Muscle layer of duodenum (tissue), 2 donors: ENCODE measurements around the gene LRRC26.

Experiments
- H3K27ac ChIP-seq: one replicate; pipeline ENCODE4 v1.7.0; 2013; ENCODE audit warnings: mild to moderate bottlenecking, low read length
- H3K27me3 ChIP-seq: one replicate; pipeline ENCODE4 v1.7.0; 2013; ENCODE audit warnings: low read depth, mild to moderate bottlenecking, control low read depth, low read length
- H3K36me3 ChIP-seq, 2 donors: one replicate each; pipeline ENCODE4 v1.7.0; 2013; ENCODE audit warnings: low read length in 2 of 2, control low read depth in 1 of 2, mild to moderate bottlenecking in 1 of 2; ENCODE audit not compliant: insufficient read depth in 2 of 2, control insufficient read depth in 1 of 2
- H3K4me1 ChIP-seq, 2 donors: one replicate each; pipeline ENCODE4 v1.7.0; 2013; ENCODE audit warnings: low read length in 2 of 2, mild to moderate bottlenecking in 2 of 2, control low read depth in 1 of 2, moderate library complexity in 1 of 2; ENCODE audit not compliant: insufficient read depth in 2 of 2, control insufficient read depth in 1 of 2
- H3K4me3 ChIP-seq, 2 donors: one replicate each; pipeline ENCODE4 v1.7.0; 2013; ENCODE audit warnings: low read length in 2 of 2, low read depth in 1 of 2, mild to moderate bottlenecking in 1 of 2
- H3K9me3 ChIP-seq, 2 donors: one replicate each; pipeline ENCODE4 v1.7.0; 2013; ENCODE audit warnings: low read length in 2 of 2, control low read depth in 1 of 2, mild to moderate bottlenecking in 1 of 2; ENCODE audit not compliant: control insufficient read depth in 1 of 2
- donor health status: healthy.

LRRC26 gene

GRCh38 chr9:137211532-137211931 is 41.7 kb upstream of the LRRC26 start:
- no peak overlapping the region for H3K4me3 ChIP-seq
- peaks cover 0 to 18% of the 10 kb centered on the region in 2 donors for H3K36me3 ChIP-seq
- peaks cover 6 to 7% of the 10 kb centered on the region in 2 donors for H3K4me1 ChIP-seq
- H3K27ac ChIP-seq, result no peak overlapping the region
- no peaks in the 10 kb centered on the region for H3K9me3 ChIP-seq
- H3K27me3 ChIP-seq, result no peaks in the 10 kb centered on the region

GRCh38 chr9:137206602-137207001 is 36.8 kb upstream of the LRRC26 start:
- H3K4me1 ChIP-seq, result peaks cover 21 to 51% of the 10 kb centered on the region in 2 donors
- no peak overlapping the region for H3K27ac ChIP-seq
- H3K36me3 ChIP-seq, result peaks cover 0 to 10% of the 10 kb centered on the region in 2 donors
- peak overlapping the region; percentile 84 to 98 for H3K4me3 ChIP-seq
- H3K27me3 ChIP-seq, result no peaks in the 10 kb centered on the region
- H3K9me3 ChIP-seq, result no peaks in the 10 kb centered on the region

- Histone ChIP-seq H3K27me3 (no peaks in the 10 kb centered on the region), H3K36me3 (peaks cover 0 to 10% of the 10 kb centered on the region in 2 donors), H3K4me3 (peak within 1 kb of the TSS; percentile 84 to 98), H3K4me1 (peaks cover 21 to 58% of the 10 kb centered on the region in 2 donors), H3K9me3 (no peaks in the 10 kb centered on the region), H3K27ac (peak within 1 kb of the TSS; percentile 69)
These were observed 35.5 kb upstream of the LRRC26 start, which contains the start of the genes NDOR1 and TMEM203 for GRCh38 chr9:137205126-137206069. TSS of gene NDOR1 (plus strand) at chr9:137205700. CDS start at chr9:137205778, 78 bp downstream. TSS of gene TMEM203 (minus strand) at chr9:137205648. CDS start at chr9:137205414, 234 bp downstream.

GRCh38 chr9:137204731-137205125 is 34.9 kb upstream of the LRRC26 start:
- Histone ChIP-seq H3K9me3 (no peaks in the 10 kb centered on the region), H3K4me3 (peak overlapping the region; percentile 84 to 98), H3K36me3 (peaks cover 0 to 10% of the 10 kb centered on the region in 2 donors), H3K4me1 (peaks cover 21 to 60% of the 10 kb centered on the region in 2 donors), H3K27ac (peak overlapping the region; percentile 69), H3K27me3 (no peaks in the 10 kb centered on the region)

- H3K27me3 ChIP-seq, result no peaks in the 10 kb centered on the region
- no peaks in the 10 kb centered on the region for H3K9me3 ChIP-seq
- H3K4me1 ChIP-seq, result peaks cover 21 to 77% of the 10 kb centered on the region in 2 donors
- H3K36me3 ChIP-seq, result no peaks in the 10 kb centered on the region
- H3K27ac ChIP-seq, result no peak overlapping the region
- no peak overlapping the region for H3K4me3 ChIP-seq
These were observed 33.1 kb upstream of the LRRC26 start for GRCh38 chr9:137202966-137203365.

GRCh38 chr9:137201205-137201868 is 31.5 kb upstream of the LRRC26 start:
- Histone ChIP-seq H3K36me3 (no peaks in the 10 kb centered on the region), H3K4me1 (peaks cover 13 to 74% of the 10 kb centered on the region in 2 donors), H3K27ac (peak overlapping the region; percentile 56), H3K9me3 (no peaks in the 10 kb centered on the region), H3K4me3 (peak overlapping the region; percentile 61 to 76), H3K27me3 (no peaks in the 10 kb centered on the region)

- Histone ChIP-seq H3K4me3 (peak within 1 kb of the TSS; percentile 61 to 76), H3K27me3 (no peaks in the 10 kb centered on the region), H3K4me1 (peaks cover 10 to 68% of the 10 kb centered on the region in 2 donors), H3K36me3 (no peaks in the 10 kb centered on the region), H3K27ac (peak within 1 kb of the TSS; percentile 56), H3K9me3 (no peaks in the 10 kb centered on the region)
These were observed 30.7 kb upstream of the LRRC26 start, which contains the start of gene TPRN for GRCh38 chr9:137200311-137201204. TSS of gene TPRN (minus strand) at chr9:137200741. CDS start at chr9:137200711, 30 bp downstream.

GRCh38 chr9:137199411-137200121 is 29.7 kb upstream of the LRRC26 start:
- Histone ChIP-seq H3K27me3 (no peaks in the 10 kb centered on the region), H3K4me3 (peak overlapping the region; percentile 16 to 54), H3K9me3 (no peaks in the 10 kb centered on the region), H3K4me1 (peaks cover 7 to 62% of the 10 kb centered on the region in 2 donors), H3K27ac (no peak overlapping the region), H3K36me3 (no peaks in the 10 kb centered on the region)

- H3K36me3 ChIP-seq, result no peaks in the 10 kb centered on the region
- no peak overlapping the region for H3K27ac ChIP-seq
- H3K4me1 ChIP-seq, result peaks cover under 1 to 55% of the 10 kb centered on the region in 2 donors
These were observed 29.0 kb upstream of the LRRC26 start for GRCh38 chr9:137198902-137199283.

More at GRCh38 chr9:137198902-137199283, 29.0 kb upstream of the LRRC26 start:
- no peaks in the 10 kb centered on the region for H3K9me3 ChIP-seq
- H3K27me3 ChIP-seq, result no peaks in the 10 kb centered on the region
- peak overlapping the region in 1 of 2 donors; percentile 54 for H3K4me3 ChIP-seq
